GM19397 (cell line): ENCODE data around the gene SAPCD1.

ENCODE experiments used
- ATAC-seq: cut with Tn5 transposase; IDR thresholded peaks from one replicate; pipeline ENCODE4 v1.9.1; 2021; ENCODE audit warnings: mild to moderate bottlenecking, moderate library complexity; ENCODE audit not compliant: unreplicated experiment

Gene SAPCD1

DNA sequence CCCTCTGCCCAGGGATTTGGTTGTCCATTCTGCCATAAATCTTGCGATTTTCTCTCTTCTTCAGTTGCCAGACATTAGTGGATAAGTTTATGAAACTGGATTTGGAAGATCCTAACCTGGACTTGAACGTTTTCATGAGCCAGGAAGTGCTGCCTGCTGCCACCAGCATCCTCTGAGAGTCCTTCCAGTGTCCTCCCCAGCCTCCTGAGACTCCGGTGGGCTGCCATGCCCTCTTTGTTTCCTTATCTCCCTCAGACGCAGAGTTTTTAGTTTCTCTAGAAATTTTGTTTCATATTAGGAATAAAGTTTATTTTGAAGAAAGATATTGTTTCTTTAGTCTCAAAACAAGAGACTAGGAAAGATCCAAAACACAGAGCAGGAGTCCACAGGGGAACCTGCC, at the start of gene SAPCD1:
Gene SAPCD1, plus strand, starts transcription at position 301 of the 400 bp plus-strand sequence. CDS start 399 bp downstream, outside the sequence.
- no peak for ATAC-seq

DNA sequence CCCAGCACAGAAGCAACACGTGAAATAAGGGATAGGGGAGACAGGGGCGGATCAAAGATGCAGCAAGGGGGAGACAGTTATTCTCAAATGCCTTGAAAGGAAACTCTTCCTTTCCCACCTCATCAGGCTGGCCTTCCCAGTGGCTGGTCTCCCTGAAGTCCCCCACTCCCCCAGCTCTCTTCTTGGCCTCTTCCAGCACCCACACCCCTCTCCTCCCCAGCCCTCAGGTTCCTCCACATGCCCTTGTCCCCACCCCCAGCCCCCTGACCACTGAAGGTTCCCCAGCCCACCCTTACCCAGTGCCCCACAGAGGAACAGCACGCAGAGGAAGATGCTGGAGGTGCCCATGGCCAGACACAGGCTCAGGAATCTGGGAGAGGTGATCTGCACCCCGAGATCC, 49.0 kb upstream of the SAPCD1 start:
- no peak for ATAC-seq

DNA sequence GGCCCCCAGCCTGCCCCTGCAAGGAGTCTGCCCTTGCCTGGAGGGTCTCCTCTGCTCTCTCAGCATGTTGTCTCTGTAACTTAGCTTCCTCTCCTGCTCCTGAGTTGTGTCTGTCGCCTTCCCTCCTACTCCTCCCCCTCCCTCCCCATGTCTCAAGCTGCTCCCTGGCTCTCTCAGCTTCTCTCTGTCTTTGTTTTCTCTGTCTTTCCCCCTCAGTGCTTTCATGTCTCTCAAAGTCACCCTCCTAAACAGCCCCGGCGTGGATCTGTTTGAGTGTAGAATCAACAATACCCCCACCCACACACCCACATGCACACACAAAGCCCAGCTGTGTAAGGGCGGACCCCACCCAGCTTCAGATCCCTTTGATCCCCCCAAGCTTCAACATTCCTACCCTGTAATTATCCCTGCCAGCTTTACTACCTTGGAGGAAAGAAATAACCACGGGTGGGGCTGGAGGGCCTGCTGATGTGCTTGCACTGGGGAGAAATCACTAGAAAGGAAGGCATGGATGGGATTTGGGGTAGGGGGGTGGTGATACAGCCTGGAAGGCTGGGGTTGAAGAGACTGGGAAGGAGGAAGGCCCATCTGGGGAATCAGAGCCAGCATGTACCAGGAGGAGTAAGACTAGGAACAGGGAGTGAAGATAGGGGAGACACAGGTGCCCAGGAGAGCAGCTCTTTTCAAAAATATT, 48.3 kb upstream of the SAPCD1 start:
- ATAC-seq, result no peak

DNA sequence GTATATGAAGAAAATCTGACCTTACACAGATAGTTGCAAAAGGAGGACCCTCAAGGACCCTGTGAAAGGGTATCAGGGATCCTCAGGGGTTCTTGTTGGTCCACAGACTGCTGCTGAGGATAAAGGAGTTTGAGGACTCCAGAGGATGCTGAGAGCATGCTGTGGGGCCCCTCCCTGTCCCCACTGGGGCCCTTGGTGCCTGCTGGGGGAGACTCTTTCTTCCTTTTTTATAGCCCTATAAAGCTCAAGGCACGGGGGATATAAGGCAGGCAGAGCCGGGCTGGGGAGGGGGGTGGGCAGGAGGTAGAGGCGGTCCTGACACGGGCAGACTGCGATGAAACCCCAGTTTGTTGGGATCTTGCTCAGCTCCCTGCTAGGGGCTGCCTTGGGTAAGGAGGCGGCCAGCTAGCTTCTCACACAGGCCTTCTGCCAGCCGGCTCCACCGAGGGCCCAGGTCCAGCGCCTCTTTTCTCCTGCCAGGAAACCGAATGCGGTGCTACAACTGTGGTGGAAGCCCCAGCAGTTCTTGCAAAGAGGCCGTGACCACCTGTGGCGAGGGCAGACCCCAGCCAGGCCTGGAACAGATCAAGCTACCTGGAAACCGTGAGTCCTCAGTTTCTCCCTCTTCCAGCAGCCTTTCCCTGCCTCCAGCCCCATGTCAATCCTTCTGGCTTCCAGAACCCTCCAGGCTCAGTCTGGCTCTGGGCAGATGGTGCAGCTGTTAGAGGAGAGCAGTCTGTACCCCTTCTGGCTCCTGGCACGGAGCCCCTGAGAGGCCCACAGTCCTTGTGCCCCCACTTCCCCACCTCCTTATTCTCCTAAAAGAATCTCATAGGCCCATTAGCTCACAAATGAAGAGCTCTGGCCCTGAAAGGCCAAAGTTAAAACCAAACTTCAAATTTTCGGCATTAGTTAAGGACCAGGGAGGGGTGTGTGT, 47.2 kb upstream of the SAPCD1 start, which contains the start of gene LY6G6D:
Gene LY6G6D, plus strand, starts transcription at position 327 of the 937 bp plus-strand sequence. Its CDS starts 8 bp downstream, at position 335.
- no peak for ATAC-seq

DNA sequence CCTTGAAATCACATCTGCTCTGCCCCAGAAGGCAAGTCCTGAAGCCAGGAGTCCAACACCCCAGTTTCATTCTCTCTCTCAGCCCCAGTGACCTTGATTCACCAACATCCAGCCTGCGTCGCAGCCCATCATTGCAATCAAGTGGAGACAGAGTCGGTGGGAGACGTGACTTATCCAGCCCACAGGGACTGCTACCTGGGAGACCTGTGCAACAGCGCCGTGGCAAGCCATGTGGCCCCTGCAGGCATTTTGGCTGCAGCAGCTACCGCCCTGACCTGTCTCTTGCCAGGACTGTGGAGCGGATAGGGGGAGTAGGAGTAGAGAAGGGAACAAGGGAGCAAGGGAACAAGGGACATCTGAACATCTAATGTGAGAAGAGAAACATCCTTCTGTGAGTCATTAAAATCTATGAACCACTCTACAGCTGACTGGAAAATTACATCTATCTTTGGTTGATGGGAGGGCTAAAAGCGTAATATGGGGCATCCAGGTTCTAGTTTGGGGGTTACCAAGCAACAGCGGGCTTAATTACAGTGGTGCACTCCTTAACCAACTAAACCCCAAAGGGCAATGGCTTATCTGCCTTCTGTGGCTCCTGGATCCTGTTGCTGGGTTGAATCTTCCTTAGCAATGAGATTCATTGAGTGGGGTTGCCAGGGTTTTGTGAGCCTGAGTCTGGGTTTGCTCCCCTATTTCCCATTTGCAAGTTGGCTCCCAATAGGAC, 44.8 kb upstream of the SAPCD1 start:
- ATAC-seq, result no peak

DNA sequence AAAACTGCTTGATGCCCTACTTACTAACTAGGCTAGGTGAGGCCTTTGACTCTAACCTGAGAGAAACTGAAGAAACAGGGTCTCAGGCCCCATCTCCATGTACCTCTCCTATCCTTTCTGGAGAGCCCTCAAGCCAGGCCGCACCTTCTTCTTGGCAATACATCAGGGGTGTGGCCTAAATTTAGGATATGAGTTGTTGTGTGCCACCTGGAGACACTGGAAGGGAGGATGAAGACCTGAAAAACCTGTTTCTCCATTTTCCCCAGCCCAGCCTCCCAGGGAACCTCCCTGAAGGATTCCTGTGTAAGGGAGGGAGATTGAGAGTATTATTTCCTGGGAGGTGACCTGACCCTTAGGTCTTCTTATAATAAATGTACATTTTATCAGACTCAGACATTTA, 44.2 kb upstream of the SAPCD1 start:
- ATAC-seq, result no peak

DNA sequence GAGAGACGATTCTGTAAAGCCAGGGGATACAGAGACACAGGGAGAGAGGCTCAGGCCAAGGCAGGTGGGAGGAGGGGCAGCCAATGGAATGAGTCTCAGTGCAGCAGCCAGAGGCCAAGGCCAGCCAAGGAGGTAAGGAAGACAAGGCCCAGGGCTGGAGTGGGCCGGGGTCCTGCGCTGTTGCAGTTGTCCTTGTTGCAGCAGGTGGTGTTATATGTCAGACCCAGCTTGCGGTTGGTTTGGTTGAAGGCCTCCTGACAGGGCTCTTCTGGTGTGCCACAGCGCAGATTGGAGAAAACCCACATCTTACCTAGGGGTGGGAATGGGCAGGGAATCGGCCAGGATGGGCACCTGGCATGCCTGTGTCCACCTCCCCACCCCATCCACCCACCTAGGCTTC, 43.5 kb upstream of the SAPCD1 start:
- no peak for ATAC-seq

DNA sequence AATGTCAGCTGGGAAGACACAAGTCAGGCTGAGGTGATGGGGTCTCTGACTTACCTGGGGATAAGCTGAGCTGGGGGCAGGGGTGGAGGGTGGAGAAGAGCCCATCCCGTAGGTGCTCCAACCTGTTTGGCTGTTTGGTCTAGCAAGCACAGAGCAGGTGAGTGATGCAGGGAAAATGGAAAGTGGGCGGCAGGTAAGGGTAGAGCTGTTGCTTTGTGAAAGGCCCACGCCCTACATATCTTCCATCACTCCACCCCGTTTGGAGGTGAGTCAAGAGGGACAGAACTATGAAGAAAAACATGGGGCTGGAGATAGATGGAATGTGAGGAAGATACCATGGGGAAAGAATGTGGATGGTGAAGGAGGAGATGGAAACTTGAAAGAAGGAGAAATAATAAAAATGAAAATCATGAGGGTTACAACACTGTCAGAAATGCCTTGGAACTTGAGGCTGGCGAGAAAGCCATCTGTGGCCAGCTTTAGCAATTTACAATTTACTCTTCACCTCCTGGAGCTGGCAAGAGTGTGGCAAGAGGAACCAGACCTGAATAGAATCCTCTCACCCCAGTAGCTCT, 42.2 kb upstream of the SAPCD1 start:
- ATAC-seq, result no peak

DNA sequence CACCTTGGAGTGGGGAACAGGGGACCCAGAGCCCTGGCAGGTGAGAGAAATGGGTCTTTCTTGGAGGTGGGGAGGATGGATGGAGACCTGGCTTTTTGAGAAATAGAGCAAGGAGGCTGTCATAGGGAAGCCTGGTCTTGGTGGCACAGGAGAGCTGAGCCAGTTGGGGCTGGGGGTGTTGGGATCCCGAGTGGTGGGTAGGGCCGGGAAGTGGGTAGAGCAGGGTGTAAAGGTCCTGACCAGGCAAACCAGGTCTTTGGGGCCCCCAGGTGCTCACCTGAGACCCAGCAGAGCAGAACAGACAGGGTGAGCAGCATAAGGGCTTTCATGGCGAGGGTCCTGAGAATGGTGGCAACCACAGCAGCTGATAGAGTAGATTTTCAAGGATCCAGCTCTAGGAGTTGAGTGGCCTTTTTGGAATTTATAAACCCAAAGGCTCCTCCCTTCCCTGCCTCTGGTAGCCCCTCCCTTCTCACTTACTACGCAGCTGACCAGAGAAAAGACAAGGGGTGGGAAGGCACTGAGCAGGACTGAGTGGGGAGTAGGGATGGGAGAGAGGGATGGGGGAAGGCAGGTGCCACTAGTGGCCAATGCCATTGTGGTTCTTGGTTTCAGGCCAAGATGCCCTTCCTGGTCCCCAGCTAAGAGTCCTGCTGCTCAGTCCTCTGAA, 41.0 kb upstream of the SAPCD1 start, which contains the start of gene LY6G6C:
Gene LY6G6C, minus strand, starts transcription at position 396 of the 670 bp plus-strand sequence. Its CDS starts 67 bp downstream, at position 329.
- no peak for ATAC-seq

DNA sequence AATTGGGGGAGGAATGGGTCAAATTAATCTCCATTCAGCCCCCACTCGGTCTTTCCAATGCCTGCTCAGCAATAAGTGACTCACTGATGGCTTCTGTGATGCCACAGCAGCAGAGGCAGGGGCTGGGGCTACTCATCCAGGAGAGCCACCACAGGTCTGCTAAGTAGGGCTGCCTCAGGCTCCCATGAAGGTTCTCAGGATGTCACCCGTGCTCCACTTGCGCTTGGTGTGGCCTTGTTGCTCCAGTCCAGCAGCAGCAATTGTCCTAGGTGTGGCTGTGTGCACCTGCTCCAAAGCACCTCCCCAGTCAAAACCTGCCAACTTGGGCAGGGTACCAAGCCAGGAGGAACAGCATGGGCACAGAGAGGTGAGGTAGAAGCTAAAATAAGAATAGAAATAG, 40.3 kb upstream of the SAPCD1 start:
- ATAC-seq, result no peak

DNA sequence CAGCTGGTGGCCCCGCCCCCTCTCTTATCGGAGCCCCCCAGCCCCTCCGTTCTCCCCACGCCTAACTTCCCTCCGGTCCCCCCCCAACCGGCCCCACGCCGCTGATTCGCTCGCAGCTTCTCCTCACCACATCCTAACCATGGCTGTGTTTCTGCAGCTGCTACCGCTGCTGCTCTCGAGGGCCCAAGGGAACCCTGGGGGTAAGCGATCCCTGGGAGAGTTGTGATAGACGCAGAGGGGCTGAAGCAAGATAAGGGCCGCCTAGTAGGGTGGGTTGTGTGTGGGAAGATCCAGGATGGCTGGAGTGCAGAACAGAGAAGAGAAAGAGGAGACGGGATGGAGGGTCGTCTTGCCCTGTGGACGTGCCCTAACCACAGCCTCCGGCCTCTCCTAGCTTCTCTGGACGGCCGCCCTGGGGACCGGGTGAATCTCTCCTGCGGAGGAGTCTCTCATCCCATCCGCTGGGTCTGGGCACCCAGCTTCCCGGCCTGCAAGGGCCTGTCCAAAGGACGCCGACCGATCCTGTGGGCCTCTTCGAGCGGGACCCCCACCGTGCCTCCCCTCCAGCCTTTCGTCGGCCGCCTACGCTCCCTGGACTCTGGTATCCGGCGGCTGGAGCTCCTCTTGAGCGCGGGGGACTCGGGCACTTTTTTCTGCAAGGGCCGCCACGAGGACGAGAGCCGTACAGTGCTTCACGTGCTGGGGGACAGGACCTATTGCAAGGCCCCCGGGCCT, 39.0 kb upstream of the SAPCD1 start, which contains the start of gene MPIG6B:
Gene MPIG6B, plus strand, starts transcription at position 129 of the 735 bp plus-strand sequence. Its CDS starts 11 bp downstream, at position 140.
- no peak for ATAC-seq

DNA sequence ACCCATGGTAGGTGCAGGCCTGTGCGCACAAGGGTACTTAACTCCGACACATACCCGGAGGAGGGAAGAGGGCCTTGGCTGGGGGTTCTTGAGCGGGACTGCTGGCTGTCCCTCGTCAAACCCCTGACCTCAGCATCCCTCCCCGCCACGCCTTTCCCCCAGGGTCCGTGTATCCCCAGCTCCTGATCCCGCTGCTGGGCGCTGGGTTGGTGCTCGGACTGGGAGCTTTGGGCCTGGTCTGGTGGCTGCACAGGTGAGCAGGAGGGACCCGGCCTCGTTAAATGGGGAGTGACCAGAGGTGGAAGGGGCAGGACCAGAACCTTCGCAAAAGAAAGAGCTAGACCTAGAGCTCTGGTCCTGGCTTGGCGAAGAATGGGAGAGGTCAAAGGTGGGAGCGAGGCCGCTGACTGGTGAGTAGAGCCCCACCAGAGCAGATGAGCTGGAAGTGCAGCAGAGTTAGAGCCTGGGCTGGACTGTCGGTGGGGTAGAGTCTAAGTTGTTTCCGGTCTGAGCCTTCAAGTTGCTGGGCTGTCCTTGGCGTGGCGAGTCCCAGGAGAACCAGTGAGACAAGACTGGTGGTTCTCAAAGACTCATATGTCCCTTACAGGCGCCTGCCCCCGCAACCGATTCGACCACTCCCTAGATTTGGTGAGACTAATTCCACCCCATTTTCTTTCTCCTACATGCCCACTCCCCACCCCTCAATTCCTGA, 38.3 kb upstream of the SAPCD1 start:
- no peak for ATAC-seq

DNA sequence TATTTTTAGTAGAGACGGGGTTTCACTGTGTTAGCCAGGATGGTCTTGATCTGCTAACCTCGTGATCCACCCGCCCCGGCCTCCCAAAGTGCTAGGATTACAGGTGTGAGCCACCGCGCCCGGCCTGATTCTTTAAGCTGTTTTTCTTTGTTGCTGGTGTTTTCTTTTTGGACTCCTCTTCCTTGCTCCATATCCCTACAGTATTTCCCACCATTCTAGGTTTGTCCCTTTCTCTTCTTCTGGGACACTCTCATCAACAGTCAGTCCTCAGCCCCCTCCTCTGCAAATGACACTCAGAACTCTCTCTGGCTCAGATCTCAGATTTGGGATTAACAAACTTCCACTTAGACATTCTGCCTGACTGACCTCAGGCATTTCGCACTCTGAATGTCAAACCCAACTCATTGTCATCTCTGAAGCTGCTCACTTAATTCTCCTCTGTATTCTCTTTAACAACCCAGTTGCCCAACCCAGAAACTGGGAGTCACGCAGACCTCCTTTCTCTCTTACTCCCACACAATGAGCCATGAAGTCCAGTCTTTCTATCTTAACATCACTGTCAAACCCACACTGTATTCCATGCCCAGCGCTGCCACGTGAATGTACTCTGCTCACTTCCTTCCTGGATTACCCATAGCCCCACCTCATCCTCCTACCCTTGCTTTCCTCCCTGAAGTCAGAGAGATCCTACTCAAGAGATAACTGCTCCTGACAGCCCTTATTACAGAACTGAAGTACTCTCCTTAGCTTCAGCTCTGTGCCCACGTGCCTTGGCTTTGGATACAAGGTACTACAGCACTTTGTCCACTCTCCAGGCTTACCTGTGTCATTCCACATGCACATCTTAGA, 36.7 kb upstream of the SAPCD1 start:
- no peak for ATAC-seq

DNA sequence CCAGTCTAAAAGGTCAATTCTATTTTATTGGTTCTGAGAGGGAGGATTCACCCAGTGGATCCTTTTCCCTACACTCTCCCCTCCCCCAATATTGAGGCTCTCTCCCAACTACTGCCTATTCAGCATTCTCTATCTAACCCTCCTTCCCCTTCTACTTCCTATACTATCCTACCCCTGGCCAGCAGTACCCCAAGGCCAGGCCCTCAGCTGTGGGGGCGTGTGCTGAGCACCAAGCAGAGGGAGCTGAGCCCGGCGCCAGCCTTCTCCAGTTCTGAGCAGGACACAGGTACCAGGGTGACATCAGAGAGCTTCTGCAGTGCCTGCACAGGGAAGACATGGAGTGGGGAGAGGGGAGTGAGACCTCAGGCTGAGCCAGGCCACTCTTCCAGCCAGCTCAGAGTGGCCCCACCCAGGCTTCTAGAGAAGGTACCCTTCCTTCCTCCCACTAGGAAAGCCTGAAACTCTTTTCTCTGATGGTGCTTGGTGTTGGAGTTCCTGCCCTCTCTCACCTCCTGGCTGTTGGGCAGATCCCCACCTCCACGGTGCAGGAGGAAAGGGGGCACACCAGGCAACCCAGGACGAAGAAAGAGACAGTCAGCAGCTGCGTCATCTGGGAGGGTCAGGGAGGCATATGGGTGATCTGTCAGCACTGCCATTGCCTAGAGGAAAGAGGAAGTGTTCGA, 35.3 kb upstream of the SAPCD1 start:
- ATAC-seq, result peak; percentile 58

DNA sequence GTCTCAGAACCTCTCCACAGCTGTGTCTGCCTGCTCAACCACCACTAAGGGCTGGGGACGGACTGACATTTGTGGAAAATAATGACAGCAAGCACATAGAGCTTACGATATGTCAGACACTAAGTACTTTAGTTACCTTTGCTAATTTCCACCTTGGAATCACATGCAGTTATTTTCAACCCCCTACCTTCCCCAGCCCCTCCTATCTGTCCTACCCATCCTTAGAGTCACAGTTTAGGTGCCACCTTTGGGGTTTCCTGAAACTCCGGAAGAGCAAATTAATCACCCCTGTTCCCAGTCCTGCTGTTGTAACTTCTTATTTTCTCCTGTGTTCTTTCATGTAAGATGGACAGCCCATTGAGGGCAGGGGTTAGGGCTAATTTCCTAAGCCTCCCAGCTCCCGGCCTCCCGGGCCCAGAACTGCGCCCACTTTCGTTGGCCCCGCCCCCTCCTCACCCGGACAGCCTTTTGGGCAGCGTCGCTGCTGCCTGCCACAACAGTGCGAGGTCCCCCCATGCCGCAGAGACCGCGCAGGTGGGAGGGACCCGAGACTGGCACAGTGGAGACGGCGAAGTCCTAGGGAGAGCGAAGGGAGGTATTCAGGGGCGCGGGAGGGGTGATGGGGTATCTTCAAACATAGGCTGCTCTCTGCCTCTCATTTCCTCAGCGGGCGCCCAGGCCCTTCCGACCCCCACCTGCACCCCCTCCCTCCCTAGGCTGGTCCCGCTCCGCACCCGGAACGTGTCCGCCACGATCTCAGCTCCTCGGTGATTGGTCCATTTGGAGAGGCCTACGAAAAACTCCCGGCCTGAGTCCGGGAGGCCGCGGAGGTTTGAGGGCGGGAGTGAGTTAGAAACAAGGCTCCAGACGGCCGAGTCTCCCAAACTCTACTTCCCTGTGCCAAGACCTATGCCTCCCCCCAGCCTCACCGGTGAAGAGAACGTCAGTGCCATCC, 34.5 kb upstream of the SAPCD1 start:
- no peak for ATAC-seq
